OCI-M1 (cell line): ENCODE data around the gene BMAL1.
"Not testable (repeated sequence)": the region's sequence is repeated elsewhere in the genome, so short reads cannot be mapped to it uniquely, and the experiment has no call there.

Experiments
- DNase-seq: peaks from one replicate; lab custom pipeline; 2025; lab: John Stamatoyannopoulos, UW

BMAL1 gene

DNA sequence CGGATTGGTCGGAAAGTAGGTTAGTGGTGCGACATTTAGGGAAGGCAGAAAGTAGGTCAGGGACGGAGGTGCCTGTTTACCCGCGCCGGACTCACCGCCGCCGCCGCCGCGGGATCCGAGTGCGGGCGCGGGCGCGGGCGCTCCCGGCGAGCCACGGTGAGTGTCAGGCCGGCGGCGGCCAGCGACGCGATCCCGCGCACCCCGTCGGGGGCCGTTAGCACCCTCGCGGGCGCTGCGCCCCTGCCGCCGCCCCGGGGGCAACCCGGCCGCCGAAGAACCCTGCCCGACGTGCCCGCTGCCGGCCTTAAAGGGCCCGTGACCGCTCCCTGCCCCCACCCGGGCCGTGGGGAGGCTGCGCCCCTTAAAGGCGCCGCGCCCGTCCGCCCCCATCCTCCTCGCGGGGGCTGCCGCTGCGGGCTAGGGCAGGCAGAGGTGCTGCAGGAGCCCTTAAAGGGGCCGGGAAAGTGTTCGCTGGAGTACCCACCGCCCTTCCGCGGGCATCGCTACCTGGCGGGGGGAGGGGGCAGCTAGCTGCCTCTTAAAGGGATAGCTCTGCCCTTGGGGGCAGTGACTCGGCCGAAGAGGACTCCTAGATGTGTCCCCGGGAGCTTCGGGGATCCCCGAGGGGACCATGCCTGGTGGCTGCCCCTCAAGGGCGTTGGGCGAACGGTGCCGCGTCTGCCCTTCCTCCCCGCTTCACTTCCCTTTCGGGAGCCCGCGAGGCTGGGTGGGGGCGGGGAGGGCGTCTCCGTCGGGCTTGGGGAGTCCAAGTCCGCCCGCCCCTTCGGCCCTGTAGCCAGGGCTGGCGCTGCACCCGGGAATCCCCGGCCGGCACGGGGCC is at the start of gene BMAL1:
Gene BMAL1 (plus strand): TSS at position 23 of the 841 bp plus-strand sequence. CDS start 76,519 bp downstream, outside the sequence.
- DNase-seq: peak; percentile 54

DNA sequence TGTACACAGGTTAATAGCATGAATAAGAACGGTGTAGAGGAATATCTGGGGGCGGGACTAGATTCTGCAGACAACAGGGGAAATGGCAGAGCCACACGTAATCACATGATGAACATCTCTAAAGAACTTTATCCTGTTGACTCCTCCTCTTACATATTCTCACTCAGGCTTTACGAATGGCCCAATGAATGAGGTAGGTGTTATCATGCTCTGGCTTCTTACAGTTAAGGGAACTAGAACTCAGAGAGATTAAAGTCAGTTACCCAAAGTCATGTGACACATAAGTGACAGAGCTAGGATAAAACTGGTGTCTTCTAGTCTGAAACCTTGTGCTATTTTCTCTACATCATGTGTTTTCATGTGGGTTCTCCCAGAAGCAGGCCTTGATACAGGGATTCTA is 49.0 kb upstream of the BMAL1 start:
- DNase-seq: peak; percentile 79

DNA sequence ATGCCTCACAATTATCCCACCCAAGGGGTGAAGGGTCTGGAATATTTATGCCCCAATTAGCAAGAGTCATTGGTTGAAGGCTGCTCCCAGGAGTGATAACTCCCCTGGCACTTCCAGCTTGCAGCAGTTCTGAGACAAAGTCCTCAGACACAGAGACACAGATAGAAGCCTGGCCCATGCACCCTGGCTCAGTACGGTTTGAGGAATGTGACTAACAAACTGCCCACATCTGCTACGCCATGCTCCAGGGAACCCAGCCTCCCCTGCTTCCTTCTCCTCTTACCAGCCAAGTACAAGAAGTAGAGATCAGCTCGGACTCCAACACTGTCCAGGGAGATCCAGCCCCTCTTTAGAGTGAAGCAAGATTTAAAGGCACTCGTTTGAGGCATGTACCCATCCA is 48.5 kb upstream of the BMAL1 start:
- no peak for DNase-seq

DNA sequence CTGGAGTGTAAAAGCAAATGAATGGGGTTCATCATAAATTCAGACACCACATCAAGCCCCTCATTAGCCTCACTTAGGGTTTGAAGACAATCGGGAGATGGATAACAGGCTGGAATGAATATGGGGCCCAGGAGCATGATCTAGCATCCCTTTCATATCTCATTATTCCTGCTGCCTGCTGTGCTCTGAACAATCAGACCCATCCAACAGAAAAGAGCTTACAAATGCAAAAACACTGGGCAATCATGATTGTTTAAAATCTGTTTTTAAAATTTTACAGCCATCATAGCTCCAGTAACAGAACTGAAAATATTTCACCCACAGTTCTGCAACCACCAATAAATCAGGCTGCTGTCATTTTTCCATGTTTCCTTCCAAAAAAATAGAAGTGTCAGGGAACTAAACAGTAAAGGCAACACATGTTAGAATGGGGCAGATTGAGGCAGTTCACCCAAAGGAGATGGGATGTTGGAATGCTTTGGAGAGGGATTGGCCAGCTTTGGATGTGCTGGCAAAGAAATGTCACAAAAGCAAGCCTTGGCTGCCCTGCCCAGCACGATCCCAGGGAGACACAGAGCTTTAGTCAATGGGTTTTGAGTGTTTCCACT is 47.8 kb upstream of the BMAL1 start:
- no peak for DNase-seq

- no peak for DNase-seq
These were observed 44.3 kb upstream of the BMAL1 start for GRCh38 chr11:13233173-13233745.

DNA sequence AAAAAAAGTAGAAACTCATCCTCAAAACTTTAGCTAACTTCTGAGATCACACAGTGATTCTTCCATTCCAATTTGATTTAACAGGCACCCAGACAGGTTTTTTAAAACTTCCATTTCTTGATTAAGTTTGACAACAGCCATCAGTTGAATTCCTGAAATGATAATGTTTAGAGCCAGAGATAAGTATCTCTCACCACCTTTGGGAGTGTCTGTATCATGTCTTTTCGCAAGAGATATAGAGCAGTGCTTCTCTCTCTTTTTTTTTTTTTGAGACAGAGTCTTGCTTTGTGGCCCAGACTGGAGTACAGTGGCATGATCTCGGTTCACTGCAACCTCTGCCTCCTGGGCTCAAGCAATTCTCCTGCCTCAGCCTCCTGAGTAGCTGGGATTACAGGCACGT is 41.7 kb upstream of the BMAL1 start:
- no peak for DNase-seq

- no peak for DNase-seq
These were observed 41.0 kb upstream of the BMAL1 start for GRCh38 chr11:13236626-13237025.

DNA sequence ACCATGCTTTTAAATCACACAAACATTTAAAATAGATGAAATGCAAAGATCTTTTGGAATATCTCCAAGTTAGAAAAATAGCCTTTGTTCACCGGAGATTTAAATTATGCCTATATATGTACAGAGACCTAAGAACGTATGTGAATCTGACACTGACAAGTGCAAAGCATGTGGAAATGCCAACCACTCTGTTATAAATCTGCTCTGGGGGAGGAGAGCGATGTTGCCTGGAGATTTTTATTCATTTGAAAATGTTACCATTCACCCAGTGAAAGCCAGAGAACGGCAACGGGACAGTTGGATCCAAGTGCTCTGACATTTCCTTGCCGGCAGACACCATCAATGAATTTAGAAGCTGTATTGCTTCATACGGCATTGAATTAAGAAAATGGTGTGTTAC is 39.8 kb upstream of the BMAL1 start:
- no peak for DNase-seq

DNA sequence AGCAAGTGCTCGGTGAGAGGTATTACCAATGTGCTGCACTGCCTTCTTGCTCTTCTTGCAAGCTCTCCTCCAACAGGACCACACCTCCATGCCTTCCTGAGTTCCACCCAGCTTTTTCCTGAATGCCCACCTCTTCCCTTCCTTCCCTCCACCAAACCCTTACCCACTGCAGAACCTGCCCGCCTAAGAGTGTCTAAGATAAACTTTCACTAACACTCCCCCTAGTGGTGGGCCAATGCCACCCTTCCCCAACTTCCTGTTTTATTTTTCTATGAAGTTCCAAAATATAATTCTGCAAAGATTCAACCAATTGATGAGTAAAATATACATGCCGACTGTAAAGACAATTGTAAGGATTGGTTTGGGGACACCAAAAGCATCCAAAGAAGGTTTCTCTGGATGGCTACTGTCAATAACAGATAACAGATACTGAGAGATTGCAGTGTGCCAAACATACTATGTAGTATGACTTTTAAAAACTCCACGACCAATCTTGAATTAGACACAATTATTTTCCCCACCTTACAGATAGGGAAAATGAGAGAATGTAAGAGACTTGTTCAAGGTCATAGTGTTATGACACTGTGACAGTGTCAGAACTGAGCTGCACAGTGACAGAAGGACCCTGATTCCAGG is 38.6 kb upstream of the BMAL1 start:
- DNase-seq: peak; percentile 81

DNA sequence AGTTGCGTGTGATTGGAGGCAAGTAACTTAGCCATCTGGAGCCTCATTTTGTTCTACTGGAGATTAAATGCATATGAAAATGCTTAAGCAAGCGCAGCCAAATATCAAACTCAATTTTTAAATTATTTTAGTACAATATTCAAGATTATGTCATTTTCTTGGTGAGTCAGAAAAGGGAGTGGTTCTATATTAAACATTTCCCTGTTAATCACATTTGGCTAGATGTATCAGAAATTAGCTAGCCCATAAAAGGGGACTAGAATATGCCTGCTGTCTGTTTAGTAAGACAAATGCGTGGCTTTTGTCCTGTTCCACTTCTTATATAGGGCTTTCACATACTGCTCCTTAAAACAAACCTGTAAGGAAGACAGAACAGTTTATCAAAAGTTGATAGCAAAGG is 35.0 kb upstream of the BMAL1 start:
- DNase-seq: no peak

DNA sequence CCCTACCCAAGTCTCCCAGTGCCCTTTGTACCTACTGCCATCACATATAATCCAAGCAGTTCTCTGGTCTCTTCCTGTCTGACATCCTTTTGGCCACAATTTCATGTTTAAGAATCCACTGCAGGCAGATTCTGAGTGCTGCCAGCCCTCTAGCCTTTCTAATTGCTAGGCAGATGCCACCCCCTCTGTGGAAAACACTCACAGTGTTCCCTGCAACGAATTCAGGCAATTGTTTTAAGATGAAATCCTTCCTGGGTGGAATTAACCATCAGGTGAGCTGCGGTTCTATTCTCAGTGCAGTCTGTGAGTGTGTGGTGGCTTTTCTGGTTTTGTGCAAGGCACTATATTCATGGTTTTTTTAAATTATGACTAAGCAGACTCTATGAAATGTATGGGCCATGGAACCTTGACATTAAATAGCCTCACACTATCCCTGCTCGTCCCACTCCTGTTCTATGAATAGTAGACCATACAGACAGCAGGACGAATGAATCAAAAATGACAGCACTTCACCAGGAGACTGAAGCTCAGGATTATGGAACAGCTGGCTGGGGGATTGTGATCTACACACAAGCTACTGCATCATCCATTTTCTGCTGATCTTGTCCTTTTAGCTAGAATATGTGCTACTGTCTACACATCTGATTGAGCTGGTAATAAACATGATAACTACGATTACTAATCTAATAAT is 29.8 kb upstream of the BMAL1 start:
- no peak for DNase-seq

DNA sequence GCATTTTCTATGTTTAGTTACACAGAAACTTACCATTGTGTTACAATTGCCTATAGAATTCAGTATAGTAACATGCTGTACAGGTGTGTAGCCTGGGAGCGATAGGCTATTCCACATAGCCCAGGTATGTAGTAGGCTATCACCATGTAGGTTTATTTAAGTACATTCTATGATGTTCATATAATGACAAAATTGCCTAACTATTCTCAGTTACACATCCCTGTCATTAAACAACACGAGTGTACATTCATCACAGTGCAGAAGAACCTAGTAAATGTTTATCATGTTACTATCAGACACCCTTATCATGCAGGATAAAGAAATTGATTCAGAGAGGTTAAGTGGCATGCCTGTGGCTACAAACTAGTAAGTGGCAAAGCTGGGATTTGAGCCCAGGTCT is 28.4 kb upstream of the BMAL1 start:
- DNase-seq: no peak

DNA sequence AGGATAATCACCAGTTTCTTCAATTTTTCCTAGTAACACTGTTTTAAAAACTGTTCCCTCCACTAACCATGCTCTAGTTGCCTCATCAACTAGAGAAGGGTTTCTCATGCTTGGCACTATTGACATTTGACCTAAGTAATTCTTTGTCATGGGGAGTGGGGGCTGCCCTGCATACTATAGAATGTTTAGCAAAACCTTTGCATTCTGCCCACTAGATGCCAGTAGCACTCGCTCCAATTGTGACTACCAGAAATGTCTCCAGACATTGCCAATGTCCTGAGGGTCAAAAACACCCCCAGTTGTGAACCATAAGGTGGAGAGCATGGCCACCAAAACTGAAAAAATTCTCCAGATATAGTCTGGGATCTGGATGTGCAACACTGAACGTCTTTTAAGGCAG is 27.6 kb upstream of the BMAL1 start:
- no peak for DNase-seq

GRCh38 chr11:13251966-13252365 is 25.6 kb upstream of the BMAL1 start:
- no peak for DNase-seq

GRCh38 chr11:13252438-13252837 is 25.2 kb upstream of the BMAL1 start:
- no peak for DNase-seq

DNA sequence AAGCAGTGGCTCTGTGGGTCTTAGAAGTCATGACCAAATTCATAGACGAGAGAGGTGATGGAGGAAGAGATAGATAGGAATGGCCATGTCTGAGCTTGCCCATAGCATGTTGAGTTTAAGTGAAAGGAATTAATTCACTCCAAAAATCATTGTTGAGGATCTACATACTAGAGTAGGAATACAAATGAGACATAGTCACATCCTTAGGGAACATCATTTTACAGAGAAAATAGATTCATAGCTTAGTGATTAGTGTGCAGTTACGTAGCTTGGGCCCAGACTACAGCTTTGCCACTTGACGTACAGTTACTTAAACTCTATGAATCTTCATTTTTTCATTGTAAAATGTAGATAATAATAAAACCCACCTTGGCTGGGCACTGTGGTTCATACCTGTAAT is 21.4 kb upstream of the BMAL1 start:
- DNase-seq: no peak

GRCh38 chr11:13258061-13258460 is 19.5 kb upstream of the BMAL1 start:
- DNase-seq: not testable (repeated sequence)

- DNase-seq: no peak
These were observed 18.7 kb upstream of the BMAL1 start for GRCh38 chr11:13258855-13259254.

- no peak for DNase-seq
These were observed 18.2 kb upstream of the BMAL1 start for GRCh38 chr11:13259374-13259773.

GRCh38 chr11:13260201-13260962 is 17.2 kb upstream of the BMAL1 start:
- no peak for DNase-seq

GRCh38 chr11:13260963-13261588 is 16.5 kb upstream of the BMAL1 start:
- DNase-seq: no peak
